HEK293T (cell line): ENCODE measurements around the gene CAPZA1.

Experiments
- CTCF ChIA-PET: fragments of 350-600 bp; formaldehyde crosslinking; extraction: SDS; loops from one replicate; lab custom pipeline; 2021; ENCODE audit warnings: antibody characterized with exemption, inconsistent platforms; lab: Yijun Ruan, JAX
- POLR2A ChIA-PET: fragments of 350-600 bp; formaldehyde crosslinking; extraction: SDS; loops from one replicate; lab custom pipeline; 2020; ENCODE audit warnings: antibody characterized with exemption, inconsistent platforms; lab: Yijun Ruan, JAX
- DNase-seq: peaks from one replicate; pipeline ENCODE4 v3.0.0; 2012; ENCODE audit warnings: mixed read lengths; ENCODE audit errors: extremely low spot score
- ARNT ChIP-seq: fragments of 450-650 bp; IDR thresholded peaks from 2 replicates; pipeline ENCODE4 v1.6.1; 2017; ENCODE audit warnings: mild to moderate bottlenecking
- BHLHE40 ChIP-seq: fragments of 450-650 bp; IDR thresholded peaks from 2 replicates; pipeline ENCODE4 v1.6.1; 2016; ENCODE audit warnings: mild to moderate bottlenecking, moderate library complexity, borderline replicate concordance
- CTBP1 ChIP-seq: fragments of 450-650 bp; IDR thresholded peaks from 2 replicates; pipeline ENCODE4 v1.6.1; 2016; ENCODE audit warnings: borderline replicate concordance
- ELF4 ChIP-seq: fragments of 450-650 bp; IDR thresholded peaks from 2 replicates; pipeline ENCODE4 v1.6.1; 2017; ENCODE audit warnings: antibody characterized with exemption
- FOXA1 ChIP-seq: fragments of 450-650 bp; IDR thresholded peaks from 2 replicates; pipeline ENCODE4 v1.6.1; 2016; ENCODE audit warnings: mild to moderate bottlenecking
- FOXK2 ChIP-seq: fragments of 450-650 bp; IDR thresholded peaks from 2 replicates; pipeline ENCODE4 v1.6.1; 2016; ENCODE audit warnings: mild to moderate bottlenecking
- FOXM1 ChIP-seq: fragments of 450-650 bp; IDR thresholded peaks from 2 replicates; pipeline ENCODE4 v1.6.1; 2017; ENCODE audit warnings: mild to moderate bottlenecking, borderline replicate concordance
- HDGF ChIP-seq: fragments of 450-650 bp; IDR thresholded peaks from 2 replicates; pipeline ENCODE4 v1.6.1; 2017; ENCODE audit warnings: antibody characterized with exemption, borderline replicate concordance
- LEF1 ChIP-seq: fragments of 450-650 bp; IDR thresholded peaks from 2 replicates; pipeline ENCODE4 v1.6.1; 2017; ENCODE audit warnings: mild to moderate bottlenecking, borderline replicate concordance
- NFRKB ChIP-seq: fragments of 450-650 bp; IDR thresholded peaks from 2 replicates; pipeline ENCODE4 v1.6.1; 2016; ENCODE audit warnings: mild to moderate bottlenecking, moderate library complexity
- PKNOX1 ChIP-seq: fragments of 450-650 bp; IDR thresholded peaks from 2 replicates; pipeline ENCODE4 v1.6.1; 2016
- SP1 ChIP-seq: fragments of 450-650 bp; IDR thresholded peaks from 2 replicates; pipeline ENCODE4 v1.6.1; 2017
- SUZ12 ChIP-seq: fragments of 450-650 bp; IDR thresholded peaks from 2 replicates; pipeline ENCODE4 v1.6.1; 2016; ENCODE audit warnings: mild to moderate bottlenecking
- TARDBP ChIP-seq: fragments of 450-650 bp; IDR thresholded peaks from 2 replicates; pipeline ENCODE4 v1.6.1; 2016
- ZNF384 ChIP-seq: fragments of 450-650 bp; IDR thresholded peaks from 2 replicates; pipeline ENCODE4 v1.6.1; 2016

Gene CAPZA1

GRCh38 chr1:112696578-112697314 lies 77.1 kb downstream of the CAPZA1 start:
- CTCF ChIA-PET = no interaction called here
- TF ChIP-seq CTBP1 (no peak), SP1 (no peak), PKNOX1 (no peak), FOXA1 (no peak), LEF1 (no peak), ZNF384 (no peak)
- DNase-seq = no peak
- POLR2A ChIA-PET = interaction anchor here (1.4 to 2.7 kb wide), 2 partner anchors 21 kb away, joined by 4 to 18 read pairs; partner anchors contain the start of gene MOV10

DNA sequence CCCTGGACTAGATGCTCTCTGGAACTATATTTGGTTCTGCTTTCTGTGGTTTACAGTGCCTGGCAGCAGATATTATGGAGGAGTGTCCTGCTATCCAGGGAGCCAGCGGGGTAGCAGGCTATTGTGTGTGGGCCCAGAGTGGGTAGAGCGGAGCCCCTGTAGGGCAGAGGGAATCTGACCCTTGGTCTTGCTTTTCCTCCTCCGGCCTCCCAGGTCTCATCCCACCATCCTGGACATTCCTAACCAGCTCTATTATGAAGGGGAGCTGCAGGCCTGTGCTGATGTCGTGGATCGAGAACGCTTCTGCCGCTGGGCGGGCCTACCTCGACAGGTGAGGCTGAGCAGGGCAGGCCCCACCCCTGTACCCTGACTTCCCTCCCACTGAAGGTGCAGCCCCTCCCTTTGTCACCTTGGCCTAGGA lies 78.2 kb downstream of the CAPZA1 start:
- ChIA-PET POLR2A (interaction anchor here (1.4 to 2.7 kb wide), 2 partner anchors 22 to 24 kb away, joined by 6 to 18 read pairs; partner anchors contain the start of gene MOV10), CTCF (no interaction called here)
- no peak for TF ChIP-seq SP1
- TF ChIP-seq BHLHE40 = no peak
- DNase-seq = no peak

DNA sequence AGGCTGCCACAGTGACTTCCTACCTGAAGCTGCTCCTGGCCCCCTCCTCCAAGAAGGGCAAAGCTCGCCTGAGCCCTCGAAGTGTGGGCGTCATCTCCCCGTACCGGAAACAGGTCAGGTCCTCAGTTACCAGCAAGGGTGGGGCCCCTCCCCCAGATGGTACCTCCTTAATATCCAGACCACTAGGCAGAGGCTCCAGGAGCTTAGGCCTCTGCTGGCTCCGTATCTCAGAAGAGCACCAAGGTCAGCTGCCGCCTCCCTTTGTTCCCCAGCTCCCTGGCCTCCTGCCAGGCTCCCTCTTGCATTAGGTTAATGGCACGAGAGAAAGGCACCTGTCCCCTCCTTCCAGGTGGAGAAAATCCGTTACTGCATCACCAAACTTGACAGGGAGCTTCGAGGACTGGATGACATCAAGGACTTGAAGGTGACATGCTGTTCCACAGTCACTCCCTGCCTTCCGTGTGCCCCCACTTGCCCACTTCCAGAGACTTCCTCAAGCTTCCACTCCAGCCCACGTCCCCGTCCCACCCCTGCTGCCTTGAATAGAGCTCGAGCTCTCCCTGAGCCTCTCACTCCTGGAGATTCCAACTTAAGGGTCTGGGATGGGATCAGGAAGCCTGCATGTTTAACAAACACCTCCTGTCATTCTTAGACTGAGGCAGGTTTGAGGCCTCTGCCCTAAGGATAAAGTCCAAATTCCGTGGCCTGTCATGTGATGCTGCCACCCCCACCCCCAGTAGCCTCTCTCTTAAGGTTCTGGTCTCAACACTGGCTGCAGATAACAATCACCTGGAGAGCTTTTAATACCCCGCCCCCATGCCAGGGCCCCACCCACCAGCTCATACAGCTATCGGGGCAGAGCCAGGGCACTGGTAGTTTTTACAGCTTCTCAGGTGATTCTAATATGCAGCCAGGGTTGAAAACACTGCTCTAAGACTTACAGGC lies 79.0 kb downstream of the CAPZA1 start:
- CTCF ChIA-PET = interaction anchor here (1.0 kb wide), 1 partner anchor 24 kb away, joined by 4 read pairs; the partner anchor contains the start of gene MOV10
- DNase-seq = no peak
- POLR2A ChIA-PET = interaction anchor here (0.7 to 2.7 kb wide), 4 partner anchors 23 to 80 kb away, joined by 3 to 18 read pairs (median 4); partner anchors contain the start of genes MOV10 and ST7L
- TF ChIP-seq FOXM1 = no peak
- TF ChIP-seq NFRKB = no peak
- no peak for TF ChIP-seq CTBP1
- no peak for TF ChIP-seq LEF1
- no peak for TF ChIP-seq ZNF384
- no peak for TF ChIP-seq HDGF
- TF ChIP-seq FOXA1 = no peak
- TF ChIP-seq ARNT = no peak
- no peak for TF ChIP-seq SP1
- TF ChIP-seq SUZ12 = no peak

DNA sequence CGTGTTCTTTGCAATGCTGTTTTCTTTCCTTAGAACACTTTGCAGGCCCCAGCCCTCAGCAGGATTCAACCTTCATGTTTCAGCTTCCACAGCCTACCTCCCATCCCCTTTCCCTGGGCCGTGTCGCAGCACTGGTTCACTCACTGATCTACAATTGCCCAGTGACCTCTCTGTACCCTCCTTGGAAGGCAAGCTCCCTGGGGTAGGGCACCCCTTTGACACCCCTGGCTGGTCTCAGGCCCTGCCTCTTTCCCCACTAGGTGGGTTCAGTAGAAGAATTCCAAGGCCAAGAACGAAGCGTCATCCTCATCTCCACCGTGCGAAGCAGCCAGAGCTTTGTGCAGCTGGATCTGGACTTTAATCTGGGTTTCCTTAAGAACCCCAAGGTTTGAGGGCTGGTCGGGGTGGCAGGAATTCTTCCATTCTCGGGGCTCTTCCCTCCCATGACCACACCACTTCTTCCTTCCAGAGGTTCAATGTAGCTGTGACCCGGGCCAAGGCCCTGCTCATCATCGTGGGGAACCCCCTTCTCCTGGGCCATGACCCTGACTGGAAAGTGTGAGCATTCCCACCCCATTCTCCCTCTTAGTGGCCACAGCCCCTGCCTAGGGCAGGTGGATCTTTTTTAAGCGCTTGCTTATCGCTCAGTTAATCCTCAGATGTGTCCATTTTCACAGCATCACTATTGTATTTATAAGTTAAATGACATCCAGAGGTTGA lies 80.0 kb downstream of the CAPZA1 start:
- CTCF ChIA-PET = interaction anchor here (0.5 to 1.4 kb wide), 3 partner anchors 10 to 231 kb away, joined by 3 to 6 read pairs (median 4); no protein-coding TSS in a partner anchor
- TF ChIP-seq BHLHE40 = no peak
- no peak for TF ChIP-seq TARDBP
- TF ChIP-seq CTBP1 = no peak
- TF ChIP-seq ELF4 = no peak
- no peak for TF ChIP-seq FOXK2
- TF ChIP-seq FOXM1 = no peak
- TF ChIP-seq NFRKB = no peak
- no peak for TF ChIP-seq ZNF384
- TF ChIP-seq SUZ12 = no peak
- no peak for TF ChIP-seq ARNT
- no peak for TF ChIP-seq FOXA1
- POLR2A ChIA-PET = interaction anchor here (1.5 to 2.7 kb wide), 4 partner anchors 10 to 257 kb away, joined by 3 to 18 read pairs (median 6); partner anchors contain the start of genes MOV10, SLC16A1 and ST7L
- no peak for DNase-seq

- DNase-seq = peak; percentile 91
- no peak for TF ChIP-seq SP1
- peak; percentile 30; the same call in 1 of the 2 replicates for TF ChIP-seq FOXM1
- ChIA-PET POLR2A (interaction anchor here (0.8 to 5.6 kb wide), 7 partner anchors 11 to 305 kb away, joined by 3 to 67 read pairs (median 3); partner anchors contain the start of genes CTTNBP2NL, MOV10, SLC16A1 and ST7L), CTCF (interaction anchor here (1.2 to 1.4 kb wide), 2 partner anchors 11 to 15 kb away, joined by 3 to 4 read pairs; no protein-coding TSS in a partner anchor)
Observed at GRCh38 chr1:112700290-112701226, 80.9 kb downstream of the CAPZA1 start.
